Suprapubic skin (tissue), 4 donors: ENCODE data around the gene CAMK2D. TPM values are rescaled to one million over a fixed set of nuclear protein-coding genes. Genes with fewer than 3 reads are reported as not detected.
A peak's percentile ranks its signal among the peaks of the same experiment; 100 is the strongest.
"Not testable (repeated sequence)": the region's sequence is repeated elsewhere in the genome, so short reads cannot be mapped to it uniquely, and the experiment has no call there.

Source experiments
- DNase-seq, 2 donors: peaks; one replicate each; pipeline ENCODE4 v3.0.0-alpha.2; 2019; ENCODE audit warnings: low spot score in 2 of 2
- H3K27ac ChIP-seq: fragments of 200-600 bp; sonication (generic); one replicate; pipeline ENCODE4 v1.5.1; 2019
- H3K27me3 ChIP-seq: fragments of 200-600 bp; sonication (generic); one replicate; pipeline ENCODE4 v1.5.1; 2019
- H3K36me3 ChIP-seq: fragments of 200-600 bp; sonication (generic); one replicate; pipeline ENCODE4 v1.5.1; 2019
- H3K4me1 ChIP-seq: fragments of 200-600 bp; sonication (generic); one replicate; pipeline ENCODE4 v1.5.1; 2019
- H3K4me3 ChIP-seq: fragments of 200-600 bp; sonication (generic); one replicate; pipeline ENCODE4 v1.5.1; 2019; ENCODE audit warnings: mild to moderate bottlenecking
- H3K9me3 ChIP-seq: fragments of 200-600 bp; sonication (generic); one replicate; pipeline ENCODE4 v1.5.1; 2019
- EP300 ChIP-seq: sonication (generic); formaldehyde crosslinking; IDR thresholded peaks from one replicate; pipeline ENCODE4 v1.6.1; 2017; ENCODE audit warnings: antibody characterized with exemption
- POLR2A ChIP-seq, 2 donors: fragments of 450-650 bp; IDR thresholded peaks; one replicate each; pipeline ENCODE4 v1.6.1; 2017; ENCODE audit warnings: antibody characterized with exemption in 2 of 2, mild to moderate bottlenecking in 2 of 2, moderate library complexity in 2 of 2
- POLR2AphosphoS5 ChIP-seq, 3 donors: sonication (generic); formaldehyde crosslinking; IDR thresholded peaks; one replicate each; pipeline ENCODE4 v1.6.1; 2017; ENCODE audit warnings: antibody characterized with exemption in 3 of 3
- WGBS: methylation state at CpG from one replicate; pipeline ENCODE4 v1.1.5; 2018; 5-methylcytosine and 5-hydroxymethylcytosine counted together
- total RNA-seq, 4 donors: library from RNA; depleted of rRNA; stranded (reverse); fragments of >200 nt; gene quantifications; one replicate each; pipeline ENCODE4 v1.1.0, GENCODE V29; 2016
- TF ChIP-seq, protein P1 (sequence below), 2 donors: fragments of 200-600 bp in 1 of 2; fragments of 450-650 bp in 1 of 2; sonication (generic) in 1 of 2; IDR thresholded peaks; one replicate each; pipeline ENCODE4 v1.5.1; 2016 to 2019; ENCODE audit warnings: antibody characterized with exemption in 2 of 2, mild to moderate bottlenecking in 1 of 2, moderate library complexity in 1 of 2

The CAMK2D gene
- total RNA-seq, 4 donors from 2014 or later = 21.5 to 38.2 (median 30.5) TPM

GRCh38 chr4:113764720-113765264, 3.3 kb upstream of the CAMK2D start:
- H3K4me1 ChIP-seq = peaks cover 9% of the 10 kb centered on the region
- H3K27me3 ChIP-seq = no peaks in the 10 kb centered on the region
- no peak for TF ChIP-seq EP300
- TF ChIP-seq POLR2A (IDR thresholded peaks at IDR 0.05) = no peak
- no peak for TF ChIP-seq POLR2AphosphoS5 (IDR thresholded peaks at IDR 0.05)
- TF ChIP-seq, protein P1, sequence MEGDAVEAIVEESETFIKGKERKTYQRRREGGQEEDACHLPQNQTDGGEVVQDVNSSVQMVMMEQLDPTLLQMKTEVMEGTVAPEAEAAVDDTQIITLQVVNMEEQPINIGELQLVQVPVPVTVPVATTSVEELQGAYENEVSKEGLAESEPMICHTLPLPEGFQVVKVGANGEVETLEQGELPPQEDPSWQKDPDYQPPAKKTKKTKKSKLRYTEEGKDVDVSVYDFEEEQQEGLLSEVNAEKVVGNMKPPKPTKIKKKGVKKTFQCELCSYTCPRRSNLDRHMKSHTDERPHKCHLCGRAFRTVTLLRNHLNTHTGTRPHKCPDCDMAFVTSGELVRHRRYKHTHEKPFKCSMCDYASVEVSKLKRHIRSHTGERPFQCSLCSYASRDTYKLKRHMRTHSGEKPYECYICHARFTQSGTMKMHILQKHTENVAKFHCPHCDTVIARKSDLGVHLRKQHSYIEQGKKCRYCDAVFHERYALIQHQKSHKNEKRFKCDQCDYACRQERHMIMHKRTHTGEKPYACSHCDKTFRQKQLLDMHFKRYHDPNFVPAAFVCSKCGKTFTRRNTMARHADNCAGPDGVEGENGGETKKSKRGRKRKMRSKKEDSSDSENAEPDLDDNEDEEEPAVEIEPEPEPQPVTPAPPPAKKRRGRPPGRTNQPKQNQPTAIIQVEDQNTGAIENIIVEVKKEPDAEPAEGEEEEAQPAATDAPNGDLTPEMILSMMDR (IDR thresholded peaks at IDR 0.05) = no peak
- H3K36me3 ChIP-seq = no peaks in the 10 kb centered on the region
- DNase-seq = no peak
- H3K4me3 ChIP-seq = no peak overlapping the region
- H3K27ac ChIP-seq = no peak overlapping the region
- 89% methylated on average over 1 of the region's 1 CpG for WGBS
- H3K9me3 ChIP-seq = no peaks in the 10 kb centered on the region

DNA sequence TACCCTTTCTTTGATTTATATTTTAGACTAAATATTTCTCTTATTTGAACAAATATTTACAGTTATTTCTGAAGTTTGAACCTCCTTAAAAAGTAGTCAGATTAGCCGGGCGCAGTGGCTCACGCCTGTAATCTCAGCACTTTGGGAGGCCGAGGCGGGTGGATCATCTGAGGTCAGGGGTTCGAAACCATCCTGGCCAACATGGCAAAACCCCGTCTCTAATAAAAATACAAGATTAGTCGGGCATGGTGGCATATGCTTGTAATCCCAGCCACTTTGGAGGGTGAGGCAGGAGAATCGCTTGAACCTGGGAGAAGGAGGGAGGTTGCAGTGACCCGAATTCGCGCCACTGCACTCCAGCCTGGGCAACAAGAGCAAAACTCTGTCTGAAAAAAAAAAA, 2.4 kb upstream of the CAMK2D start:
- not testable (repeated sequence) for H3K36me3 ChIP-seq, DNase-seq, H3K4me3 ChIP-seq, H3K9me3 ChIP-seq, H3K27ac ChIP-seq, H3K27me3 ChIP-seq
- H3K4me1 ChIP-seq = peaks cover 17% of the 10 kb centered on the region
- 98% methylated on average over 12 of the region's 12 CpGs for WGBS

DNA sequence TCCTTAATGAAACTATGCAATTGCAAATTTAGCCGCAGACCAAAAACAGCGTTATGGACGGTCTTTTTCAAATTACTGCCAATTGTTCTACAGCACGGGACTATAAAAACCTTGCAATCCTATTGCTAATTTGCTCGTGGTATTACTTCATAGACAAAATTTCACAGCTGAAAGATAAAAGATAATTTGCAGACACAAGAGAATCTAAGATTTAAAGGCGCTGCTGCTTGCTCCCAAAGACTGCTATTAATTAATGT, 1.4 kb upstream of the CAMK2D start:
- H3K36me3 ChIP-seq = no peaks in the 10 kb centered on the region
- DNase-seq = no peak
- H3K4me3 ChIP-seq = peak overlapping the region; percentile 81
- H3K27me3 ChIP-seq = no peaks in the 10 kb centered on the region
- H3K4me1 ChIP-seq = peaks cover 18% of the 10 kb centered on the region
- H3K9me3 ChIP-seq = no peaks in the 10 kb centered on the region
- TF ChIP-seq EP300 (no peak), POLR2A (IDR thresholded peaks at IDR 0.05) (no peak), POLR2AphosphoS5 (IDR thresholded peaks at IDR 0.05) (no peak)
- TF ChIP-seq, protein P1 (IDR thresholded peaks at IDR 0.05) = no peak
- 8% methylated on average over 6 of the region's 6 CpGs for WGBS
- H3K27ac ChIP-seq = peak overlapping the region; percentile 99

- DNase-seq = peak; percentile 99 to 100
- H3K27ac ChIP-seq = peak overlapping the region; percentile 99
- no peaks in the 10 kb centered on the region for H3K9me3 ChIP-seq
- no peaks in the 10 kb centered on the region for H3K27me3 ChIP-seq
- TF ChIP-seq POLR2AphosphoS5 (IDR thresholded peaks at IDR 0.05) (peak; percentile 58 to 94 (median 75)), POLR2A (IDR thresholded peaks at IDR 0.05) (peak; percentile 91), EP300 (no peak)
- TF ChIP-seq, protein P1 (IDR thresholded peaks at IDR 0.05) = no peak
- WGBS = under 1% methylated on average over 21 of the region's 38 CpGs
- H3K4me1 ChIP-seq = peaks cover 18% of the 10 kb centered on the region
- H3K36me3 ChIP-seq = no peaks in the 10 kb centered on the region
- peak overlapping the region; percentile 81 for H3K4me3 ChIP-seq
Measured at GRCh38 chr4:113762186-113763028, 869 bp upstream of the CAMK2D start.

GRCh38 chr4:113760795-113761619, 531 bp downstream of the CAMK2D start:
- Histone ChIP-seq H3K4me1 (peaks cover 18% of the 10 kb centered on the region), H3K36me3 (no peaks in the 10 kb centered on the region), H3K4me3 (peak overlapping the region; percentile 81), H3K27me3 (no peaks in the 10 kb centered on the region), H3K27ac (peak overlapping the region; percentile 99), H3K9me3 (no peaks in the 10 kb centered on the region)
- TF ChIP-seq POLR2A (IDR thresholded peaks at IDR 0.05) = peak in 1 of 2 donors; percentile 44
- TF ChIP-seq POLR2AphosphoS5 (IDR thresholded peaks at IDR 0.05) = peak in 2 of 3 donors; percentile 8 to 14
- TF ChIP-seq, protein P1 (IDR thresholded peaks at IDR 0.05) = no peak
- WGBS = under 1% methylated on average over 39 of the region's 64 CpGs
- DNase-seq = peak; percentile 91 to 94
